Tibial nerve (tissue), 4 donors: ENCODE measurements around the gene ULBP1. TPM values are rescaled to one million over a fixed set of nuclear protein-coding genes. Genes with fewer than 3 reads are reported as not detected.
"Not testable (repeated sequence)": the region's sequence is repeated elsewhere in the genome, so short reads cannot be mapped to it uniquely, and the experiment has no call there.

Experiments used
- DNase-seq, 2 donors: peaks; one replicate each; pipeline ENCODE4 v3.0.0-alpha.2; 2019; ENCODE audit warnings: low spot score in 2 of 2
- H3K27ac ChIP-seq, 4 donors: fragments of 200-600 bp; sonication (generic) in 3 of 4; one replicate each; pipeline ENCODE4 v1.5.1; 2017 to 2019; ENCODE audit warnings: mild to moderate bottlenecking in 1 of 4
- H3K27me3 ChIP-seq, 2 donors: fragments of 200-600 bp; sonication (generic) in 1 of 2; one replicate each; pipeline versions ENCODE4 v1.5.1 to v1.6.0; 2017 to 2019
- H3K36me3 ChIP-seq, 3 donors: fragments of 200-600 bp; sonication (generic); one replicate each; pipeline ENCODE4 v1.5.1; 2018 to 2019
- H3K4me1 ChIP-seq, 4 donors: fragments of 200-600 bp; sonication (generic) in 3 of 4; one replicate each; pipeline ENCODE4 v1.5.1; 2017 to 2019
- H3K4me3 ChIP-seq, 4 donors: fragments of 200-600 bp; sonication (generic) in 3 of 4; one replicate each; pipeline ENCODE4 v1.5.1; 2017 to 2019; ENCODE audit warnings: mild to moderate bottlenecking in 1 of 4, moderate library complexity in 1 of 4
- H3K9me3 ChIP-seq, 4 donors: fragments of 200-600 bp; sonication (generic) in 3 of 4; one replicate each; pipeline ENCODE4 v1.5.1; 2017 to 2019
- EP300 ChIP-seq, 2 donors: sonication (generic); formaldehyde crosslinking; IDR thresholded peaks; one replicate each; pipeline ENCODE4 v1.6.1; 2017; ENCODE audit warnings: antibody characterized with exemption in 2 of 2, mild to moderate bottlenecking in 1 of 2
- POLR2A ChIP-seq, 2 donors: fragments of 450-650 bp; IDR thresholded peaks; one replicate each; pipeline ENCODE4 v1.6.1; 2017; ENCODE audit warnings: antibody characterized with exemption in 2 of 2, mild to moderate bottlenecking in 2 of 2, moderate library complexity in 2 of 2
- WGBS, 2 donors: methylation state at CpG; one replicate each; pipeline ENCODE4 v1.1.5; 2018; 5-methylcytosine and 5-hydroxymethylcytosine counted together
- total RNA-seq, 4 donors: library from RNA; depleted of rRNA; stranded (reverse); fragments of >200 nt; gene quantifications; one replicate each; pipeline ENCODE4 v1.1.0, GENCODE V29; 2016
- TF ChIP-seq, protein P1 (sequence below), 5 experiments: fragments of 200-600 bp in 3 of 5; fragments of 450-650 bp in 2 of 5; sonication (generic) in 3 of 5; IDR thresholded peaks; one replicate each; pipeline ENCODE4 v1.5.1; 2016 to 2019; ENCODE audit warnings: antibody characterized with exemption in 5 of 5, mild to moderate bottlenecking in 3 of 5, moderate library complexity in 2 of 5

The ULBP1 gene, protein sequence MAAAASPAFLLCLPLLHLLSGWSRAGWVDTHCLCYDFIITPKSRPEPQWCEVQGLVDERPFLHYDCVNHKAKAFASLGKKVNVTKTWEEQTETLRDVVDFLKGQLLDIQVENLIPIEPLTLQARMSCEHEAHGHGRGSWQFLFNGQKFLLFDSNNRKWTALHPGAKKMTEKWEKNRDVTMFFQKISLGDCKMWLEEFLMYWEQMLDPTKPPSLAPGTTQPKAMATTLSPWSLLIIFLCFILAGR
- under 1 TPM in 1 of 4 donors, not detected in 3; 0.21 TPM for total RNA-seq

DNA sequence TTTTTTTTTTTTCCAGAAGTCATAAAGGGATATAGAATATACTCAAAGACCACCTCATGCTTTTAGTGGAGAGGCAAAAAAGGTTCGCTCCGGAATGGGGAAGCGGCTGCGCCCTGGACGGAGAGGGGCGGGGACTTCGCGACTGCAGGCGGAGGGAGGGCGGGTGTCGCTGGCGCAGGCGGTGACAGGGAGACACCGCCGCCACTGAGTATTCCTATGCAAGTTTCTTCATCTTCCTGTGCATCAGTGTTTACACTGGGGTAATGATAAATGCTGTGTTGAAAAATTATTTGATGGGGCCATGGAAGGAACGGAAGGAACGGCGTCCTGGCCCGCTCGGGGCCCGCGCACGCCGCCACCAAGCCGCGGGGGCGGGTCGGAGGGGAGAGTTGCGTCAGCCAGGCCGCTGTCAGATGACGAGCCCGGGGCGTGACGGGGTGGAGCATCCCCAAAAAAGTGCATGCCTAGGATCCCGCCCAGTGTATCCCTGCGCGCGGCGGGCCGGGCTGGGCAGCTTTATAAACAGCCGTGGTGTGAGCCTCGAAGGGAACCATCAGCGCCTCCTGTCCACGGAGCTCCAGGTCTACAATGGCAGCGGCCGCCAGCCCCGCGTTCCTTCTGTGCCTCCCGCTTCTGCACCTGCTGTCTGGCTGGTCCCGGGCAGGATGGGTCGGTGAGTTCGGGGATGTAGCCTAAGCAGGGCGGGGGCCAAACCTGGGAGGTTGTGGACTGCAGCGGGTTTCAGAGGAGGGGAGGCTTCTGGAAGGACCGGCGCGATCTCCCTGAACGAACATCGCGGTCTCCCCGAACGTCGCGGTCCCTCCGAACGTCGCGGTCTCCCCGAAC, at the start of gene ULBP1:
ULBP1 (plus strand) TSS at position 482 of the 846 bp plus-strand sequence; CDS start at position 589, 107 bp downstream.
- Histone ChIP-seq H3K36me3 (no peaks in the 10 kb centered on the region), H3K27me3 (peaks cover 5 to 87% of the 10 kb centered on the region in 2 donors), H3K27ac (no peak within 1 kb of the TSS), H3K9me3 (no peaks in the 10 kb centered on the region), H3K4me3 (peak within 1 kb of the TSS; percentile 24 to 53 (median 36)), H3K4me1 (peaks cover 0 to 30% (median 20%) of the 10 kb centered on the region in 4 donors)
- peak; percentile 56 to 78 for DNase-seq
- TF ChIP-seq EP300 (IDR thresholded peaks at IDR 0.05) (peak in 1 of 2 donors; percentile 61), POLR2A (IDR thresholded peaks at IDR 0.05) (no peak)
- TF ChIP-seq, protein P1, sequence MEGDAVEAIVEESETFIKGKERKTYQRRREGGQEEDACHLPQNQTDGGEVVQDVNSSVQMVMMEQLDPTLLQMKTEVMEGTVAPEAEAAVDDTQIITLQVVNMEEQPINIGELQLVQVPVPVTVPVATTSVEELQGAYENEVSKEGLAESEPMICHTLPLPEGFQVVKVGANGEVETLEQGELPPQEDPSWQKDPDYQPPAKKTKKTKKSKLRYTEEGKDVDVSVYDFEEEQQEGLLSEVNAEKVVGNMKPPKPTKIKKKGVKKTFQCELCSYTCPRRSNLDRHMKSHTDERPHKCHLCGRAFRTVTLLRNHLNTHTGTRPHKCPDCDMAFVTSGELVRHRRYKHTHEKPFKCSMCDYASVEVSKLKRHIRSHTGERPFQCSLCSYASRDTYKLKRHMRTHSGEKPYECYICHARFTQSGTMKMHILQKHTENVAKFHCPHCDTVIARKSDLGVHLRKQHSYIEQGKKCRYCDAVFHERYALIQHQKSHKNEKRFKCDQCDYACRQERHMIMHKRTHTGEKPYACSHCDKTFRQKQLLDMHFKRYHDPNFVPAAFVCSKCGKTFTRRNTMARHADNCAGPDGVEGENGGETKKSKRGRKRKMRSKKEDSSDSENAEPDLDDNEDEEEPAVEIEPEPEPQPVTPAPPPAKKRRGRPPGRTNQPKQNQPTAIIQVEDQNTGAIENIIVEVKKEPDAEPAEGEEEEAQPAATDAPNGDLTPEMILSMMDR (IDR thresholded peaks at IDR 0.05): no peak
- WGBS, 2 donors: 1% methylated on average over 51 to 52 of the region's 69 CpGs

DNA sequence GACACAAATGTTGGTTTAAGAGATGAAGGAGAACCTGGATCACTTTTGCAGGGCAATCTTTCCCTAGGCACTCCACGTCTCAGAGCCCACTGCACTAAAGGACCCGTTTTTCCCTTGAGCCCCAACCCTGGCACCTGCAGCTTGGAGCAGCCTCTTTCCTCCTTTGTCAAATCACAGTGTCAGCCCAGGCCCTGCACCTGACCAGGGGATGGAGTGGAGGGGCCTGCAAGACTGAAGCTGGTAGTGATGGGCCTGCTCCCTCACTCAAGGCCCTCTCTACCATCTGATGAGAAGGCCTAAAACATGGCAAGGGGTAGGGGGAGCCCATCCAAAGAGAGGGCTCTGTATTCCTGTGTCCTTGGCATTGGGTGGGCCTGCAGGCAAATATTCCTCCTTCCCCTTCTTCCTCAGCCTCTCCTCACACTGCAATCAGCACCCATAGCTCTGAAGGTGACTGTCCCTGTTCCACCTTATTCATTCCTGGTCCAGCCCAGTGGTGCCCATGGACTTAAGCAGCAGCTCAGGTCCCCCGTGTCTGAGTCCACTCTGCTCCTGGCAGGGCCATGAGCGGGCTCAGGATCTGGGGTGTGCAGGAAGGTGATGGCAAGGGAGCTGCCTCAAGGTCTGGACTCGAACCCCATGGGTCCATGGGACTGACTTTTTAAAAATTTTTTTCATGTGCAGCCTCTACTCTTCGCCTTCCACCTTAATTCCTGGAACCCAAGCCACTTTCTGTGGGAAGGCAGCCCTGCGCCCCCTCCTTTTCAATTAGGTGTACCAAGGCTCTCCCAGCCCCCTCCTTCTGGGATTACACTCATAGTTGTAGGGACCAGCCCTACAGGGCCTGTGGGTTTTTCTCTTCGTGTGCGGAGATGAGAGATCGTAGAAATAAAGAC, 47.5 kb upstream of the ULBP1 start:
- no peak for DNase-seq
- 88 to 90% methylated on average over 10 of the region's 10 CpGs for WGBS, 2 donors
- Histone ChIP-seq H3K36me3 (no peaks in the 10 kb centered on the region), H3K9me3 (no peaks in the 10 kb centered on the region), H3K4me1 (no peaks in the 10 kb centered on the region), H3K27me3 (peaks cover 0 to 3% of the 10 kb centered on the region in 2 donors), H3K4me3 (no peak overlapping the region), H3K27ac (no peak overlapping the region)
- TF ChIP-seq EP300 (IDR thresholded peaks at IDR 0.05): no peak
- TF ChIP-seq, protein P1 (IDR thresholded peaks at IDR 0.05): no peak
- TF ChIP-seq POLR2A (IDR thresholded peaks at IDR 0.05): no peak

DNA sequence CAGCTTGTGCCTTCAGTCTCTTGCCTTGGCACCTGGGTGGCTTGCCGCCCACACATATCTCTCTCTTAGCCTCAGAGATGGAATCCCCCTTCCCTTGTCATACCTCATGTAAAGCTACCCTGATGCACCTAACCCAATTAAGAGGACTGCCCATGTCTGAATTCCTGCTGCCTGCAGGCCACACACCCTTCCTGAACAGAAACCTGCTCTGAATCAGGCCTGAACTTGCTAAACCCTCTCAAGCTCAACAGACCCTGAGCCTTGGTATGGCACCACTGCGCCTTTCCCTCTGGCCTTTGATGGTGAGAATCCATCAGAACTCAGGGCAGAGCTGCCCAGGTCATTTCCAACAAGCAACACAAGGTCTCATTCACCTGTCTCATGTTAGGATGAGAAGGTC, 46.1 kb upstream of the ULBP1 start:
- WGBS, 2 donors: 81 to 95% methylated on average over 2 of the region's 2 CpGs
- peaks cover 0 to 16% of the 10 kb centered on the region in 2 donors for H3K27me3 ChIP-seq
- no peaks in the 10 kb centered on the region for H3K9me3 ChIP-seq
- TF ChIP-seq EP300 (IDR thresholded peaks at IDR 0.05) (no peak), POLR2A (IDR thresholded peaks at IDR 0.05) (no peak)
- TF ChIP-seq, protein P1 (IDR thresholded peaks at IDR 0.05): no peak
- H3K4me3 ChIP-seq: no peak overlapping the region
- no peaks in the 10 kb centered on the region for H3K36me3 ChIP-seq
- no peak for DNase-seq
- H3K27ac ChIP-seq: no peak overlapping the region
- peaks cover 0 to 5% (median 2%) of the 10 kb centered on the region in 4 donors for H3K4me1 ChIP-seq

DNA sequence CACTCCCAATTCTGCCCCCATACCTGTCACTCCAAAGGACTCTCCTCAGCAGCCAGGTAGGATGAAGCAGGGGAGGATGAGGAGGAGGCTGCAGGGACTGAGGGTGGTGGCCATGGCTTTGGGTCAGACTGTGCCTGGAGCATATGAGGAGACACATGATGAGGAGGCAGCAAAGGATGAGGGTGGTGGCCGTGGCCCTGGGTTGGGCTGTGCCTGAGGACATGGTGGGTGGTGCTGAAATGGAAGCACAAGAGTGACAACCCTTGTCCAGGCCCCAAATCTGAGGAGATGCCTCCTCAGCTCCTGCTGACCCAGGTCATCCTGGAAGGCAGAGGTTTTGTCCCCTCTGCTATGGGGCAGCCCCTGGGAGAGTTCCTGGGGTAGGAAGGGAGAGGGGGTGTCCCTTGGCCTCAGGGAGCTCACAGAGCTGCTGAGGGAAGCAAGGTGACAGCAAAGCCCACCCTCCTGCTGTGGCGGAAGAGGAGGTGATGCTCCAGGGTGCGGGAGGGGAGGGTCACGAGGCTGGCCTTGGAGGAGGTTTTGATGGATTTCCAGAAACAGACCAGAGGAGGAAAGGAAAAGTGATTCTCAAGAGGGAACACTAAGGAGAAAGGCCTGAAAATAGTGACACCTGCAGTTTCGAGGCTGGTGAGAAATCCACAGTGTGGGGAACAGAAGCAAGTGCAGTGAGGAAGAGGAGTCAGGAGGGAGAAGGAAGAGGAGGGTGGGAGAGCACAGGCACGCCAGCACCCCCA, 45.4 kb upstream of the ULBP1 start:
- H3K27me3 ChIP-seq: peaks cover 0 to 23% of the 10 kb centered on the region in 2 donors
- no peaks in the 10 kb centered on the region for H3K9me3 ChIP-seq
- TF ChIP-seq EP300 (IDR thresholded peaks at IDR 0.05) (no peak), POLR2A (IDR thresholded peaks at IDR 0.05) (no peak)
- TF ChIP-seq, protein P1 (IDR thresholded peaks at IDR 0.05): no peak
- H3K27ac ChIP-seq: no peak overlapping the region
- no peak for DNase-seq
- no peak overlapping the region for H3K4me3 ChIP-seq
- H3K4me1 ChIP-seq: peaks cover 0 to 11% (median 4%) of the 10 kb centered on the region in 4 donors
- H3K36me3 ChIP-seq: no peaks in the 10 kb centered on the region
- WGBS, 2 donors: 81 to 85% methylated on average over 6 of the region's 6 CpGs

DNA sequence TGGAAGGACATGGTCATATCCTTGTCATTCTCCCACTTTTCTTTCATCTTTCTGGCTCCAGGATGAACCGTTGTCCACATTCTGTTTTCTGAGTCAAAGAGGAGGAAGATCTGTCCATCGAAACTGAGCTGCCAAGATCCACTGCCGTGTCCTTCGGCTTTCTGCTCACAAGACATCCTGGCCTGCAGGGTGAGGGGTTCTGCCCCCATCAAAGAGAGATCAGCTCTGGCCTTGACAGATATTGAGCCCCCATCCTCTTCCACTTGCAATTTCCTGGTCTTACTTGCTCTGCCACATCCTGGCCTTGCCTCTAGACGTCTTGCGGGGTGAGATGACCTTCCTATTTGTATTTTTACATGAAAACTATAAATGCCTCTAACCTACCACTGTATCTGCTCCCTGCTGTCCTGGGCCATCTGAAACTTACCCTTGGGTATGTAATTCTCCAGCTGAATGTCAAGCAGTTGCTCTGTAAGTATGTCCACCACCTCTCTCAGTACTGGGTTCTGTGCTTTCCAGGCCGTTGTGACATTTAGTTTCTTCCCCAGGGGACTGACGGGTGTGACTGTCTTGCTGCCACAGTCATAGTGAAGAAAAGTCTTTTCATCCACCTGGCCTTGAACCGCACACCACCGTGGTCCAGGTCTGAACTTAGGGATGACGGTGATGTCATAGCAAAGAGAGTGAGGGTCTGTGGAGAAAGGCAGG, 44.5 kb upstream of the ULBP1 start:
- 84 to 89% methylated on average over 11 of the region's 11 CpGs for WGBS, 2 donors
- peaks cover 0 to 17% (median 6%) of the 10 kb centered on the region in 4 donors for H3K4me1 ChIP-seq
- not testable (repeated sequence) for H3K9me3 ChIP-seq, H3K27ac ChIP-seq, H3K4me3 ChIP-seq, DNase-seq, H3K36me3 ChIP-seq
- H3K27me3 ChIP-seq: peaks cover 0 to 32% of the 10 kb centered on the region in 2 donors
